Measurements from ENCODE around the gene INPP5E. TPM values are rescaled to one million over a fixed set of nuclear protein-coding genes. Genes with fewer than 3 reads are reported as not detected.
A peak's percentile ranks its signal among the peaks of the same experiment; 100 is the strongest.

Gene INPP5E
- total and polyA plus RNA-seq, 12 donors = 6.6 to 16.8 (median 9.3) TPM

- H3K36me3 ChIP-seq = peaks cover 0 to 63% (median 17%) of the 10 kb centered on the region in 9 donors
- intact Hi-C loops (cut with DNase I) = loop anchor here in 7 of 10 donors (1.0 to 10.0 kb wide), 9 partner anchors 35 to 88 kb away; no protein-coding TSS in a partner anchor
- H3K27ac ChIP-seq = peak within 1 kb of the TSS in 9 of 10 donors; percentile 20 to 84 (median 62)
- no peaks in the 10 kb centered on the region for H3K27me3 ChIP-seq
- H3K4me1 ChIP-seq = peaks cover 13 to 24% (median 18%) of the 10 kb centered on the region in 9 donors
- peak; percentile 90 to 99 (median 97) for TF ChIP-seq CTCF (IDR thresholded peaks at IDR 0.05)
- DNase-seq = peak; percentile 77 to 91
- 6 to 9% methylated on average over 66 to 71 of the region's 71 CpGs for WGBS, 2 donors
- peak; percentile 89 to 95 (median 92) for ATAC-seq
- H3K9me3 ChIP-seq = no peaks in the 10 kb centered on the region
- peak within 1 kb of the TSS; percentile 77 to 99 (median 94) for H3K4me3 ChIP-seq
Measured at GRCh38 chr9:136400038-136400834, 39.4 kb downstream of the INPP5E start, which contains the start of gene SNAPC4. Gene SNAPC4, minus strand, starts transcription at chr9:136400170. Its CDS starts 1,742 bp downstream, at chr9:136398428.

GRCh38 chr9:136399176-136400037, 40.2 kb downstream of the INPP5E start:
- ATAC-seq = peak in 4 of 8 donors; percentile 2 to 9 (median 5)
- Histone ChIP-seq H3K36me3 (peaks cover 0 to 63% (median 24%) of the 10 kb centered on the region in 9 donors), H3K27ac (peak overlapping the region in 9 of 10 donors; percentile 20 to 84 (median 62)), H3K9me3 (no peaks in the 10 kb centered on the region), H3K27me3 (no peaks in the 10 kb centered on the region), H3K4me3 (peak overlapping the region; percentile 77 to 99 (median 94)), H3K4me1 (peaks cover 13 to 24% (median 18%) of the 10 kb centered on the region in 9 donors)
- 1 to 2% methylated on average over 59 to 67 of the region's 67 CpGs for WGBS, 2 donors
- intact Hi-C loops (cut with DNase I) = loop anchor here in 8 of 10 donors (1.0 to 10.0 kb wide), 10 partner anchors 35 to 87 kb away; no protein-coding TSS in a partner anchor
- no peak for TF ChIP-seq CTCF (IDR thresholded peaks at IDR 0.05)
- DNase-seq = no peak

GRCh38 chr9:136398286-136398685, 41.4 kb downstream of the INPP5E start:
- no peak for ATAC-seq

More at GRCh38 chr9:136398286-136398685, 41.4 kb downstream of the INPP5E start:
- Histone ChIP-seq H3K27me3 (no peaks in the 10 kb centered on the region), H3K36me3 (peaks cover 0 to 63% (median 33%) of the 10 kb centered on the region in 9 donors), H3K9me3 (no peaks in the 10 kb centered on the region), H3K27ac (no peak overlapping the region), H3K4me3 (peak overlapping the region in 1 of 10 donors; percentile 85), H3K4me1 (peaks cover 13 to 24% (median 18%) of the 10 kb centered on the region in 9 donors)
- intact Hi-C loops (cut with DNase I) = loop anchor here in 1 of 10 donors (5.0 kb wide), 1 partner anchor 66 kb away; no protein-coding TSS in a partner anchor
- WGBS, 2 donors = 94% methylated on average over 12 of the region's 12 CpGs
- TF ChIP-seq CTCF (IDR thresholded peaks at IDR 0.05) = no peak
- DNase-seq = no peak

Measured in heart right ventricle (tissue), 16 donors.